K562 (cell line): ENCODE data around the gene EVPL. TPM values are rescaled to one million over a fixed set of nuclear protein-coding genes. Genes with fewer than 3 reads are reported as not detected.

Source experiments
- BRD9 ChIP-seq: fragments of 450-650 bp; IDR thresholded peaks from 2 replicates; pipeline ENCODE4 v1.6.1; 2018; ENCODE audit warnings: low read depth; ENCODE audit not compliant: partially characterized antibody
- EP300 ChIP-seq: IDR thresholded peaks from 2 replicates; pipeline ENCODE4 v1.6.1; 2012; ENCODE audit warnings: low read length, improper control_type of control experiment
- KDM5B ChIP-seq: fragments of 200-600 bp; sonication (generic); IDR thresholded peaks from 2 replicates; pipeline ENCODE4 v1.6.1; 2012; ENCODE audit warnings: low read depth, mild to moderate bottlenecking, moderate library complexity, low read length, control low read depth, inconsistent platforms; ENCODE audit not compliant: insufficient replicate concordance
- MCM5 ChIP-seq: fragments of 450-650 bp; IDR thresholded peaks from 2 replicates; pipeline ENCODE4 v1.6.1; 2016; ENCODE audit warnings: low read depth
- MTF1 ChIP-seq: fragments of 250-450 bp; sonication (Bioruptor Pico); IDR thresholded peaks from 2 replicates; pipeline ENCODE4 v1.9.0; 2021; ENCODE audit warnings: moderate library complexity, mild to moderate bottlenecking, inconsistent platforms, borderline replicate concordance
- SP1 ChIP-seq: sonication (generic); formaldehyde crosslinking; IDR thresholded peaks from 2 replicates; pipeline ENCODE4 v1.8.1; 2022; ENCODE audit warnings: mild to moderate bottlenecking, missing genetic modification reagents
- XRCC3 ChIP-seq: fragments of 450-650 bp; IDR thresholded peaks from 2 replicates; pipeline ENCODE4 v1.6.1; 2017; ENCODE audit warnings: mild to moderate bottlenecking, moderate library complexity
- ZBED1 ChIP-seq: IDR thresholded peaks from 2 replicates; pipeline ENCODE4 v1.6.1; 2014
- ZNF583 ChIP-seq: fragments of 250-450 bp; sonication (Bioruptor Pico); IDR thresholded peaks from 2 replicates; pipeline ENCODE4 v1.4.0; 2020
- polyA plus RNA-seq, 8 experiments: library from polyadenylated mRNA; depleted of rRNA in 4 of 8; stranded (reverse) in 5 of 8; unstranded in 3 of 8; fragments of >200 nt; fragmentation: Nextera tagmentation in 2 of 8; fragmentation: Illumina TruSeq in 1 of 8; extraction: Ambion mirVana in 2 of 8; extraction: Trizol in 1 of 8; gene quantifications; 2 replicates each; pipeline versions ENCODE4 v1.2.1 to v1.2.3, GENCODE V29; 2011 to 2014; ENCODE audit warnings: inconsistent platforms in 1 of 8, missing spikeins in 1 of 8
- total RNA-seq, 7 experiments: library from RNA; depleted of rRNA in 6 of 7; stranded (reverse); fragments of >200 nt in 6 of 7; fragmentation: Illumina TruSeq in 2 of 7; extraction: Trizol in 2 of 7; gene quantifications; 2 replicates each; pipeline versions ENCODE4 v1.2.1 to v1.2.3, GENCODE V29; 2011 to 2021; ENCODE audit warnings: low replicate concordance in 1 of 7
- TF ChIP-seq, protein P1 (sequence below): fragments of 250-450 bp; sonication (Bioruptor Pico); IDR thresholded peaks from 2 replicates; pipeline ENCODE4 v1.5.0; 2021; ENCODE audit warnings: mild to moderate bottlenecking, borderline replicate concordance
- TF ChIP-seq, protein P2 (sequence below): sonication (generic); formaldehyde crosslinking; IDR thresholded peaks from 2 replicates; pipeline ENCODE4 v1.4.0; 2020; ENCODE audit warnings: mild to moderate bottlenecking, missing genetic modification reagents
- TF ChIP-seq, protein P3 (sequence below): fragments of 450-650 bp; formaldehyde crosslinking; conservative IDR thresholded peaks from 2 replicates; pipeline ENCODE4 v1.4.0; 2022; ENCODE audit warnings: mild to moderate bottlenecking, missing genetic modification characterization
- TF ChIP-seq, protein P4 (sequence below): fragments of 250-450 bp; sonication (Bioruptor Pico); IDR thresholded peaks from 2 replicates; pipeline ENCODE4 v1.5.0; 2020; ENCODE audit warnings: mild to moderate bottlenecking, borderline replicate concordance
- TF ChIP-seq, protein P5 (sequence below): fragments of 200-800 bp; sonication (Bioruptor generic); IDR thresholded peaks from 2 replicates; pipeline ENCODE4 v1.6.1; 2017; ENCODE audit warnings: missing genetic modification characterization, missing compliant biosample characterization

Gene EVPL
- total and polyA plus RNA-seq, 9 of the 15 experiments (the other 6 are each of a cell fraction or from before 2014, with no cell fraction given): 0.08 to 0.18 (median 0.16) TPM; not detected in 5

DNA sequence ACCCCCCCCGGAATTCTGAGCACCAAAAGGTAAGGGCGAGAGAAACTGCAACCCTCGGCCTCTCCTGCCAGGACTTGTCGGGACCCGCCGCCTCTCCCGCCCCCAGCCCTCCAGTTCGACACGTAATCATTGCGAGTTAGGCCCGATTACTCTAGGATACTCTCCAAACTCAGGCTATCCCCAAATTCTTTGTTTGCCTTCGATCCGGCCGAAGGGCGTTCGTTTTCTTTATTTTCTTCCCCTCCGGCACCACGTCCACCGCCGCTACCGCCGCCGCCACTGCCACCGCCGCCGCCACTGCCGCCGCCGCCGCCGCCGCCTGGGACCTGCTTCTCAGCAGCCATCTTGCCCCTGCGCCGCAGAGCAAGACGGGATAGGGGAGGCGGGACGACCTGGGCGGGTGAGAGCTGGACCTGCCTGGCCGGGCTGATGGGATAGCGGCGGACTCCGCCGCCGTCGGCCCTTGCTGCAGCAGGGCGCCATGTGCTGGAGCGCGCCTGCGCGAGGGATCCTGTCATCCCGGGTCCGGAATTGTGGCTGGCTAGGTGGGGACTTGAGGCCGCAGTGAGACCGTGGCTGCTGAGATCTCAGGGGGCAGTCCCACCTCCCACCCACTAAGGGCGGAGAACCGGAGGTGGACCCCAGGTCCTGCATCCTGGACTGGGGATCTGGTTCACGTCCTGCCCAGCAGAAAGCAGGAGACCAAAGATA, 45.2 kb upstream of the EVPL start, which contains the start of gene SRP68 (continued):
- TF ChIP-seq ZNF583 (0 out of 2 replicates have a peak, but pooled peaks have one; percentile 37), MTF1 (CRISPR knock-in tag) (no peak), KDM5B (peak; percentile 91), SP1 (CRISPR knock-in tag) (peak; percentile 71; the same call in 1 of the 2 replicates), ZBED1 (peak; percentile 48; the same call in 1 of the 2 replicates), EP300 (no peak), XRCC3 (no peak), MCM5 (no peak), BRD9 (no peak)
- TF ChIP-seq, protein P1, sequence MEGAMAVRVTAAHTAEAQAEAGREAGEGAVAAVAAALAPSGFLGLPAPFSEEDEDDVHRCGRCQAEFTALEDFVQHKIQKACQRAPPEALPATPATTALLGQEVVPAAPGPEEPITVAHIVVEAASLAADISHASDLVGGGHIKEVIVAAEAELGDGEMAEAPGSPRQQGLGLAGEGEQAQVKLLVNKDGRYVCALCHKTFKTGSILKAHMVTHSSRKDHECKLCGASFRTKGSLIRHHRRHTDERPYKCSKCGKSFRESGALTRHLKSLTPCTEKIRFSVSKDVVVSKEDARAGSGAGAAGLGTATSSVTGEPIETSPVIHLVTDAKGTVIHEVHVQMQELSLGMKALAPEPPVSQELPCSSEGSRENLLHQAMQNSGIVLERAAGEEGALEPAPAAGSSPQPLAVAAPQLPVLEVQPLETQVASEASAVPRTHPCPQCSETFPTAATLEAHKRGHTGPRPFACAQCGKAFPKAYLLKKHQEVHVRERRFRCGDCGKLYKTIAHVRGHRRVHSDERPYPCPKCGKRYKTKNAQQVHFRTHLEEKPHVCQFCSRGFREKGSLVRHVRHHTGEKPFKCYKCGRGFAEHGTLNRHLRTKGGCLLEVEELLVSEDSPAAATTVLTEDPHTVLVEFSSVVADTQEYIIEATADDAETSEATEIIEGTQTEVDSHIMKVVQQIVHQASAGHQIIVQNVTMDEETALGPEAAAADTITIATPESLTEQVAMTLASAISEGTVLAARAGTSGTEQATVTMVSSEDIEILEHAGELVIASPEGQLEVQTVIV (CRISPR knock-in tag): no peak
- TF ChIP-seq, protein P2, sequence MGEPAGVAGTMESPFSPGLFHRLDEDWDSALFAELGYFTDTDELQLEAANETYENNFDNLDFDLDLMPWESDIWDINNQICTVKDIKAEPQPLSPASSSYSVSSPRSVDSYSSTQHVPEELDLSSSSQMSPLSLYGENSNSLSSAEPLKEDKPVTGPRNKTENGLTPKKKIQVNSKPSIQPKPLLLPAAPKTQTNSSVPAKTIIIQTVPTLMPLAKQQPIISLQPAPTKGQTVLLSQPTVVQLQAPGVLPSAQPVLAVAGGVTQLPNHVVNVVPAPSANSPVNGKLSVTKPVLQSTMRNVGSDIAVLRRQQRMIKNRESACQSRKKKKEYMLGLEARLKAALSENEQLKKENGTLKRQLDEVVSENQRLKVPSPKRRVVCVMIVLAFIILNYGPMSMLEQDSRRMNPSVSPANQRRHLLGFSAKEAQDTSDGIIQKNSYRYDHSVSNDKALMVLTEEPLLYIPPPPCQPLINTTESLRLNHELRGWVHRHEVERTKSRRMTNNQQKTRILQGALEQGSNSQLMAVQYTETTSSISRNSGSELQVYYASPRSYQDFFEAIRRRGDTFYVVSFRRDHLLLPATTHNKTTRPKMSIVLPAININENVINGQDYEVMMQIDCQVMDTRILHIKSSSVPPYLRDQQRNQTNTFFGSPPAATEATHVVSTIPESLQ: no peak
- TF ChIP-seq, protein P3, sequence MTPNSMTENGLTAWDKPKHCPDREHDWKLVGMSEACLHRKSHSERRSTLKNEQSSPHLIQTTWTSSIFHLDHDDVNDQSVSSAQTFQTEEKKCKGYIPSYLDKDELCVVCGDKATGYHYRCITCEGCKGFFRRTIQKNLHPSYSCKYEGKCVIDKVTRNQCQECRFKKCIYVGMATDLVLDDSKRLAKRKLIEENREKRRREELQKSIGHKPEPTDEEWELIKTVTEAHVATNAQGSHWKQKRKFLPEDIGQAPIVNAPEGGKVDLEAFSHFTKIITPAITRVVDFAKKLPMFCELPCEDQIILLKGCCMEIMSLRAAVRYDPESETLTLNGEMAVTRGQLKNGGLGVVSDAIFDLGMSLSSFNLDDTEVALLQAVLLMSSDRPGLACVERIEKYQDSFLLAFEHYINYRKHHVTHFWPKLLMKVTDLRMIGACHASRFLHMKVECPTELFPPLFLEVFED (CRISPR knock-in tag): no peak
- TF ChIP-seq, protein P4, sequence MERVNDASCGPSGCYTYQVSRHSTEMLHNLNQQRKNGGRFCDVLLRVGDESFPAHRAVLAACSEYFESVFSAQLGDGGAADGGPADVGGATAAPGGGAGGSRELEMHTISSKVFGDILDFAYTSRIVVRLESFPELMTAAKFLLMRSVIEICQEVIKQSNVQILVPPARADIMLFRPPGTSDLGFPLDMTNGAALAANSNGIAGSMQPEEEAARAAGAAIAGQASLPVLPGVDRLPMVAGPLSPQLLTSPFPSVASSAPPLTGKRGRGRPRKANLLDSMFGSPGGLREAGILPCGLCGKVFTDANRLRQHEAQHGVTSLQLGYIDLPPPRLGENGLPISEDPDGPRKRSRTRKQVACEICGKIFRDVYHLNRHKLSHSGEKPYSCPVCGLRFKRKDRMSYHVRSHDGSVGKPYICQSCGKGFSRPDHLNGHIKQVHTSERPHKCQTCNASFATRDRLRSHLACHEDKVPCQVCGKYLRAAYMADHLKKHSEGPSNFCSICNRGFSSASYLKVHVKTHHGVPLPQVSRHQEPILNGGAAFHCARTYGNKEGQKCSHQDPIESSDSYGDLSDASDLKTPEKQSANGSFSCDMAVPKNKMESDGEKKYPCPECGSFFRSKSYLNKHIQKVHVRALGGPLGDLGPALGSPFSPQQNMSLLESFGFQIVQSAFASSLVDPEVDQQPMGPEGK (CRISPR knock-in tag): no peak
- TF ChIP-seq, protein P5, sequence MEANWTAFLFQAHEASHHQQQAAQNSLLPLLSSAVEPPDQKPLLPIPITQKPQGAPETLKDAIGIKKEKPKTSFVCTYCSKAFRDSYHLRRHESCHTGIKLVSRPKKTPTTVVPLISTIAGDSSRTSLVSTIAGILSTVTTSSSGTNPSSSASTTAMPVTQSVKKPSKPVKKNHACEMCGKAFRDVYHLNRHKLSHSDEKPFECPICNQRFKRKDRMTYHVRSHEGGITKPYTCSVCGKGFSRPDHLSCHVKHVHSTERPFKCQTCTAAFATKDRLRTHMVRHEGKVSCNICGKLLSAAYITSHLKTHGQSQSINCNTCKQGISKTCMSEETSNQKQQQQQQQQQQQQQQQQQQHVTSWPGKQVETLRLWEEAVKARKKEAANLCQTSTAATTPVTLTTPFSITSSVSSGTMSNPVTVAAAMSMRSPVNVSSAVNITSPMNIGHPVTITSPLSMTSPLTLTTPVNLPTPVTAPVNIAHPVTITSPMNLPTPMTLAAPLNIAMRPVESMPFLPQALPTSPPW: peak; percentile 43; the same call in 1 of the 2 replicates
